GM12872 (cell line): ENCODE results near the gene LBR.

Experiments
- TF ChIP-seq, protein P1 (sequence below): IDR thresholded peaks from 3 replicates; pipeline ENCODE4 v1.5.1; 2011; ENCODE audit warnings: low read depth, mild to moderate bottlenecking, low read length, moderate library complexity; ENCODE audit not compliant: insufficient read depth

LBR gene

DNA sequence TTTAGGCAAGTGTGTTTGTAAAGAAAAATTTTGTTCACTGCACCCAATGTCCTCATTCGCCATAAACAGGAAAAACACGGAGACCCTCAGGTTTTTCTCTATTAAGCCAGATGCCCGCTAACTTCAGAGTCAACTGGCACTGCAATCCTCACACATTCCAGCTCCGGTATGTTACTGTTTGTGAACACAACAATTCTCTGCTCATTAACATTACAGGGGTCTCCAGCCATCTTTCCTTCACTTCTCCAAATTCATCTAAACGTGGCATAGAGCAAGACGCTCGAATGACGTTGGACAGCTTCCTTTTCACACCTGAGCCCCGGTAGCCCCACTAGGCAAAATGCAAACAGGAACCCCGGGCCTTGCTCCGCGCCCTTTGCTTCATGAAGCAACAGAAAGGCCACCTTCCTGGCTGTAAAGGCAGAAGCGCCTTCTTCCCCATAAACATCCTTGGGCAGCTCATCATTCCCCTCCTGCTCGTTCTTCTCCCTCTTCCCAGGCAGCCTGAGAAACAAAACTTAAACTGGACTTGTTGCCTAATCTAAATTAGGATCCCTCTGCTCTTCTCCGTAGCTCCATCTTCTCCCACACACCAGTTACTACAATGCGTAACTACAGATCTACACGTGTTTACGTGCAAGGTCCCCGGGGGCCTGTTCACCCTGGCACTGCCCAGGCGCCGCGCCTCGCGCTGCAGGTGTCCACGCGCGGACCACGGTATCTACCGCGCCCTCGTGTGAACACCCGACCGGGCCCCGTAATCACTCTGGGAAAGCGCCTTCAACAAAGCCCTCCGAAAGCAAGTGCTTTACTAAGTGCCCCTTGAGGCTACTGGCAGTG is 1.2 kb downstream of the LBR start:
- TF ChIP-seq, protein P1, sequence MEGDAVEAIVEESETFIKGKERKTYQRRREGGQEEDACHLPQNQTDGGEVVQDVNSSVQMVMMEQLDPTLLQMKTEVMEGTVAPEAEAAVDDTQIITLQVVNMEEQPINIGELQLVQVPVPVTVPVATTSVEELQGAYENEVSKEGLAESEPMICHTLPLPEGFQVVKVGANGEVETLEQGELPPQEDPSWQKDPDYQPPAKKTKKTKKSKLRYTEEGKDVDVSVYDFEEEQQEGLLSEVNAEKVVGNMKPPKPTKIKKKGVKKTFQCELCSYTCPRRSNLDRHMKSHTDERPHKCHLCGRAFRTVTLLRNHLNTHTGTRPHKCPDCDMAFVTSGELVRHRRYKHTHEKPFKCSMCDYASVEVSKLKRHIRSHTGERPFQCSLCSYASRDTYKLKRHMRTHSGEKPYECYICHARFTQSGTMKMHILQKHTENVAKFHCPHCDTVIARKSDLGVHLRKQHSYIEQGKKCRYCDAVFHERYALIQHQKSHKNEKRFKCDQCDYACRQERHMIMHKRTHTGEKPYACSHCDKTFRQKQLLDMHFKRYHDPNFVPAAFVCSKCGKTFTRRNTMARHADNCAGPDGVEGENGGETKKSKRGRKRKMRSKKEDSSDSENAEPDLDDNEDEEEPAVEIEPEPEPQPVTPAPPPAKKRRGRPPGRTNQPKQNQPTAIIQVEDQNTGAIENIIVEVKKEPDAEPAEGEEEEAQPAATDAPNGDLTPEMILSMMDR, result no peak

DNA sequence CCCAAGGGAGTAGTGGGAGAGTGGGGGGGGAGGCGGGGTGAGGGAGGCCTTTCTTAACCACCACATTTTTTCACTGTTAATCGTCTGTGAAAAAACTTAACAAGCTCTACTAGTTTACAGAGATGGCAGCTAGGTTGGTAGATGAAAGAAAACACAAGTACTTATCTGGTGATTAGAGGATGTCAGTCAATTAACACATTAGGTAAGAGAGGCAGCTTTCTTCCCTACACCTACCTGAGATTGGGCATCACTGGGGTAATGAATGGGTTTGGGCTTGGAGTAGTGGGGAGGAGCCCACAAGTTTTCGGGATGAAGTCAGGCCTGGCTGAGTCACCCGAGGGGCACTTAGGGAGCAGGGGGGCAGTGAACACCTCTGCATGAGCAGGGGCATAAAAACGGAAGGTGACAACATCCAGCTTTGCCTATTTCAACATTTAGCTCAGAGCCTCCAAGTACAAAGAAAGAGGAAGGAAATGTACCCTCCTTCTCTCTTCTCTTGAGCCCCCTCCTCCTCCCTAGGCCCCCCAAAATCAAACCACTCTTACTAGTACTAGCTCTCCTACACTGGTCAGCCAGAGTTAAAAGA is 2.5 kb downstream of the LBR start:
- TF ChIP-seq, protein P1, result no peak

DNA sequence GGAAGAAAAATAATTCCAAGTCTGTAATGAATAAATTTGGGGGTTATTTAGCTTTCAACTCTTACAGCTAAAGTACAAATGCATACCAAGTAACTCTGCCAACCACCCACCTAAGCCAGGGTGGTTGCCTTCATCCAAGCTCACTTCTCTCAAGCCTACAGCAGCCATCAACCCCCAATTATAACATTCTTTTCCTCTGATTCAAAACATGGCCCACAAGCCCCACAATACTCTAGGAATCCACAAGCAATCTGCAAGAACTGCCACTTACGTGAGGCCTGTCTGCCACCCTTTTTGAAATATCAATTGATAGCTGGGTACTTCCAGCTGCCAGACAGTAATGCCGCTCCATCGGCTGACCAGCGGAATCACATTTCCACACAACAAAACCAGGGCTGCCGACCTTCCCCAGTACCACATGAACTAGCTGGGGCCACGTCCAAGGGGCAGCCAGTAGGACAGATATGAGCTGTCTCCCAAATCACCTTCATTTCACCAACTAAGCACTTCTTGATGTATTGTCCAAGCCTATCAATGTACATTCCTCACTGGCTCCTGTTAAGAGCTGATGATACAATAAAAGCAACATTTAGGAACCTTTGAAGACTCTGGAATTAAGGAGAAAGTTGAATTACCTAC is 3.2 kb downstream of the LBR start:
- TF ChIP-seq, protein P1, result no peak

DNA sequence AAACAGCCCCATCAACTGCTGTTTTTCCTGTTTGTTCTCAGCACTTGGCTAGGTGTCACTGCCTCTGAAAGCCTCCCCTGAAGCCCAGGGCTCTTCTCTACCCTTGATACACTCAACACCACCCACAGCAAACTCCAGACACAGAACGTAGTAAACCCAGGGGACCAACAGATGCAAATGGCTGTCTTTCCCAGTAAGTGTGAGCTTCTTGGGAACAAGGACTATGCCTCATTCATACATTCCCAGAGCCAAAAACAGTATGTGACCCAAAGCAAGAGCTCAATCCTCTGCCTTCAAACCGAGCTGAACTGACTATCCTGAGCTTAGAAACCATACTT is 4.4 kb downstream of the LBR start:
- TF ChIP-seq, protein P1, result no peak

DNA sequence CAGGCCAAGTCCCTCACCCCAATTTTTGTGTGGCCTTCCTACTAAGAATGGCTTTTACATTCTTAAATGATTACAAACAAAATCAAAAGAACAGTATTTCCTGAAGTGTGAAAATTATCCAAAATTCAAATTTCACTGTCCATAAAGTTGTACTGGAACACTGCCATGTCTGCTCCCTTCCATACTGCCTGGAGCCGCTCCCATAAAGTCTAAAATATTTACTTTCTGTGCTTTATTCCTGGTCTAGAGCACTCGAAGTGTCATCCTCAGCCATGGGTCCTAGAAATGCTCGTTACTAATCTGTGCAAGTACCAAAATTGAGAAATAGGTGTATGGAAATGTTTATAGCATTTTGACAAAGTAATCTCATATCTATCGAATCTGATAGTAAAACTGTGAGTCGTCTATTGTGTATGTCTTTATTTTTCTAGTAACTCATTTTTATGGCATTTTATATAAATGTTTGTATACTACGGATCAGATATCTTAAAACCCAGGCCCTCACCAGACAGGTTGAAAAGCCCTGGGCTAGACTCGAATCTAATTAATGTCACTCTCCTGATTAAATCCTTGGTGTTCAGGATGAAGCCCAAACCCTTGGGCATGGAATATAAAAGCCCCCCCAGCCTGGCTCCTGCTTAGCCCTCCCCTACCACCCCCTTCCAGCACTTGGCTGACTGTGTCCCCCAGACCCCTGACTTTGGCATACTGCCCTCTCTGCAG is 4.9 kb downstream of the LBR start:
- TF ChIP-seq, protein P1, result no peak

DNA sequence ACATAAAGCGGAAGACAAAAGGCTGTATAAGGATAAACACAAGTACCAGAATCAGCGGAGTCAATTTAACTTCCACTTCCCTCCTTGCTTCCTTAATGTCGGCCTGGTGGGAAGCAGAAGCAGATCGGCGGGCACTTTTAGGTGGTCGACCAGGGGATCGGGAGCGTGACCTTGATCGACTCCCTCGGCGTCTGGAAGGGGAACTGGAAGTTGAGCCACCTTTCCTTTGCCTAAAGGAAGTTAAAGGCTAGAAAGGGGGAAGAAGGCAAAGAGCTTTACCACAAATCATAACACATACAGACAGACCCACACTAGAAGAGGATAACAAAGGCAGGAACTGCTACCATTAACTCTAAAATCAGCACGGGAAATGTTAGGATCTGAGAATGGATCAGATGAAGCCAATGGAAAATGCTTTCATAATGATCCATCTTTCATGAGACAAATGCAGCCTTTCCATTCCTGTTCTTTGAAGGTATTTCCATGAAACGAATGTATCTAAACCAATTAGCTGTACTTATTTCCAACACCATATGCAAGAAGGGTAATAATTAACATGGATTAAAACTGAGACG is 5.7 kb downstream of the LBR start:
- TF ChIP-seq, protein P1, result no peak

DNA sequence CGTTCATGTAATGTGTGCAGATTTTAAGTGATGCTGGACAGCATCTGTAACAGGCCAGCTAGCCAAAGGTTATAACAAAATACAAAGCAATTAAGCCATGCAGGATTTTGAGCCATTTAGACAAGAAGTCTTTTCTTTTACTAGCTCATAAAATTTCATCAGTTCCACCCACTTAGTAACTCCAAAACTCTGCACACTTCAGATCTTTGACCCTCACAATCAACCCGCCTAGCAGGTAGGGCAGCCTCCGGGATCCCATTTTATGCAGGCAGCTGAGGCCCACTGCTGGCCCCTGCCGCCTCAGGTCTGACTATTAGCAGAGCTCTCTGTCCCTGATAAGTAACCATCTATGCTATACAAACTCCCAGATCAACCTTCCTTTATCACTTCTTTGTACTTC is 9.2 kb downstream of the LBR start:
- TF ChIP-seq, protein P1, result no peak
